Smooth muscle cell (in vitro differentiated cells): ENCODE results near the gene NDUFB5. TPM values are rescaled to one million over a fixed set of nuclear protein-coding genes. Genes with fewer than 3 reads are reported as not detected.

Experiments used
- DNase-seq: peaks from one replicate; lab custom pipeline; 2025; ENCODE audit not compliant: unreplicated experiment; lab: John Stamatoyannopoulos, UW
- H2AFZ ChIP-seq: fragments of 200-600 bp; sonication (generic); 2 replicates; pipeline ENCODE4 v1.6.0; 2016; ENCODE audit warnings: antibody characterized with exemption, low read depth, mild to moderate bottlenecking
- H3F3A ChIP-seq: fragments of 200-600 bp; sonication (generic); 2 replicates; pipeline ENCODE4 v1.6.0; 2017; ENCODE audit warnings: antibody characterized with exemption, low read depth
- H3K27ac ChIP-seq: fragments of 200-600 bp; sonication (generic); 2 replicates; pipeline ENCODE4 v1.5.1; 2016; ENCODE audit warnings: low read depth, mild to moderate bottlenecking
- H3K27me3 ChIP-seq: fragments of 200-600 bp; sonication (generic); 2 replicates; pipeline ENCODE4 v1.6.1; 2016; ENCODE audit warnings: low read depth, mild to moderate bottlenecking
- H3K36me3 ChIP-seq: fragments of 200-600 bp; sonication (generic); 2 replicates; pipeline ENCODE4 v1.5.1; 2016; ENCODE audit warnings: low read depth
- H3K4me1 ChIP-seq: fragments of 200-600 bp; sonication (generic); 2 replicates; pipeline ENCODE4 v1.5.1; 2016; ENCODE audit warnings: low read depth
- H3K4me2 ChIP-seq: fragments of 200-600 bp; sonication (generic); 2 replicates; pipeline ENCODE4 v1.6.0; 2016; ENCODE audit warnings: mild to moderate bottlenecking
- H3K4me3 ChIP-seq: fragments of 200-600 bp; sonication (generic); 2 replicates; pipeline ENCODE4 v1.5.1; 2016; ENCODE audit warnings: mild to moderate bottlenecking
- H3K79me2 ChIP-seq: fragments of 200-600 bp; sonication (generic); 2 replicates; pipeline ENCODE4 v1.6.0; 2016; ENCODE audit warnings: low read depth, mild to moderate bottlenecking
- H3K9ac ChIP-seq: fragments of 200-600 bp; sonication (generic); 2 replicates; pipeline ENCODE4 v1.6.0; 2016; ENCODE audit warnings: low read depth
- H3K9me3 ChIP-seq: fragments of 200-600 bp; sonication (generic); replicated peaks from 2 replicates; pipeline ENCODE4 v1.5.1; 2016; ENCODE audit warnings: low read depth
- H4K20me1 ChIP-seq: fragments of 200-600 bp; sonication (generic); 2 replicates; pipeline ENCODE4 v1.6.0; 2016; ENCODE audit warnings: low read depth
- CTCF ChIP-seq: fragments of 200-600 bp; sonication (generic); IDR thresholded peaks from 2 replicates; pipeline ENCODE4 v1.5.1; 2017; ENCODE audit warnings: borderline replicate concordance, mild to moderate bottlenecking, antibody characterized with exemption; ENCODE audit not compliant: insufficient read depth, poor library complexity, severe bottlenecking
- WGBS: methylation state at CpG from one replicate; pipeline ENCODE4 v1.1.7; 2016; ENCODE audit warnings: low lambda C conversion rate; 5-methylcytosine and 5-hydroxymethylcytosine counted together
- polyA plus RNA-seq: library from polyadenylated mRNA; unstranded; fragments of >200 nt; fragmentation: Nextera tagmentation; extraction: Ambion mirVana; gene quantifications from 2 replicates; pipeline ENCODE4 v1.2.1, GENCODE V29; 2016
- total RNA-seq: library from RNA; depleted of rRNA; stranded (reverse); fragments of >200 nt; gene quantifications from 2 replicates; pipeline ENCODE4 v1.2.3, GENCODE V29; 2014

The NDUFB5 gene
- total and polyA plus RNA-seq, 2 experiments from 2014 or later, result 115 to 171 TPM

GRCh38 chr3:179580992-179581391 is 23.6 kb upstream of the NDUFB5 start:
- WGBS, result 85% methylated on average over 1 of the region's 1 CpG
- Histone ChIP-seq H3K4me3 (no peak overlapping the region), H4K20me1 (no peaks in the 10 kb centered on the region), H3F3A (no peaks in the 10 kb centered on the region), H3K36me3 (peaks cover 43% of the 10 kb centered on the region), H3K4me2 (no peak overlapping the region), H3K9ac (no peak overlapping the region), H2AFZ (no peak overlapping the region), H3K27me3 (no peaks in the 10 kb centered on the region), H3K4me1 (no peaks in the 10 kb centered on the region), H3K79me2 (no peaks in the 10 kb centered on the region), H3K9me3 (no peaks in the 10 kb centered on the region), H3K27ac (no peak overlapping the region)
- DNase-seq, result no peak
- TF ChIP-seq CTCF, result no peak

GRCh38 chr3:179589143-179589542 is 15.5 kb upstream of the NDUFB5 start:
- DNase-seq, result no peak
- Histone ChIP-seq H3K36me3 (peaks cover 67% of the 10 kb centered on the region), H4K20me1 (peaks cover 16% of the 10 kb centered on the region)

GRCh38 chr3:179590669-179591068 is 13.9 kb upstream of the NDUFB5 start:
- no peak overlapping the region for H3K27ac ChIP-seq
- no peaks in the 10 kb centered on the region for H3K4me1 ChIP-seq
- H4K20me1 ChIP-seq, result peaks cover 28% of the 10 kb centered on the region
- no peak for DNase-seq
- H2AFZ ChIP-seq, result no peak overlapping the region
- H3K9ac ChIP-seq, result no peak overlapping the region
- 96% methylated on average over 2 of the region's 2 CpGs for WGBS
- H3K79me2 ChIP-seq, result no peaks in the 10 kb centered on the region
- no peaks in the 10 kb centered on the region for H3K27me3 ChIP-seq
- no peaks in the 10 kb centered on the region for H3K9me3 ChIP-seq
- TF ChIP-seq CTCF, result no peak
- H3K4me3 ChIP-seq, result no peak overlapping the region
- no peak overlapping the region for H3K4me2 ChIP-seq
- no peaks in the 10 kb centered on the region for H3F3A ChIP-seq
- H3K36me3 ChIP-seq, result peaks cover 69% of the 10 kb centered on the region

More at GRCh38 chr3:179589143-179589542, 15.5 kb upstream of the NDUFB5 start:
- Histone ChIP-seq H3K79me2 (no peaks in the 10 kb centered on the region), H3K9me3 (no peaks in the 10 kb centered on the region), H3F3A (no peaks in the 10 kb centered on the region), H3K4me3 (no peak overlapping the region), H3K9ac (no peak overlapping the region), H2AFZ (no peak overlapping the region), H3K4me2 (no peak overlapping the region), H3K27me3 (no peaks in the 10 kb centered on the region), H3K27ac (no peak overlapping the region), H3K4me1 (no peaks in the 10 kb centered on the region)
- no peak for TF ChIP-seq CTCF

GRCh38 chr3:179591313-179591712 is 13.3 kb upstream of the NDUFB5 start:
- TF ChIP-seq CTCF, result no peak
- no peak for DNase-seq
- Histone ChIP-seq H3K4me1 (no peaks in the 10 kb centered on the region), H3K9me3 (no peaks in the 10 kb centered on the region), H3K9ac (no peak overlapping the region), H3K4me3 (no peak overlapping the region), H3F3A (no peaks in the 10 kb centered on the region), H3K79me2 (no peaks in the 10 kb centered on the region), H3K27me3 (no peaks in the 10 kb centered on the region), H4K20me1 (peaks cover 31% of the 10 kb centered on the region), H3K36me3 (peaks cover 64% of the 10 kb centered on the region), H2AFZ (no peak overlapping the region), H3K27ac (no peak overlapping the region), H3K4me2 (no peak overlapping the region)
- 94% methylated on average over 1 of the region's 1 CpG for WGBS
